SKM-1 treated with dmso at 0.1 percent for 144 hours (cell line): Measurements from ENCODE around the gene IBTK.
"Not testable (repeated sequence)": the region's sequence is repeated elsewhere in the genome, so short reads cannot be mapped to it uniquely, and the experiment has no call there.

Source experiments
- DNase-seq: peaks from one replicate; lab custom pipeline; 2025; ENCODE audit not compliant: unreplicated experiment; lab: John Stamatoyannopoulos, UW

IBTK gene

GRCh38 chr6:82248273-82248735, 760 bp upstream of the IBTK start:
- no peak for DNase-seq

- DNase-seq: peak; percentile 33
These were observed 591 bp downstream of the IBTK start for GRCh38 chr6:82246802-82247504.

- no peak for DNase-seq
These were observed 1.2 kb downstream of the IBTK start for GRCh38 chr6:82246370-82246769.

GRCh38 chr6:82245376-82245775, 2.2 kb downstream of the IBTK start:
- DNase-seq: no peak

GRCh38 chr6:82243884-82244283, 3.7 kb downstream of the IBTK start:
- no peak for DNase-seq

- no peak for DNase-seq
These were observed 7.4 kb downstream of the IBTK start for GRCh38 chr6:82240186-82240585.

GRCh38 chr6:82239597-82239996, 7.9 kb downstream of the IBTK start:
- DNase-seq: no peak

GRCh38 chr6:82237013-82237412, 10.5 kb downstream of the IBTK start:
- no peak for DNase-seq

- no peak for DNase-seq
These were observed 19.8 kb downstream of the IBTK start for GRCh38 chr6:82227770-82228169.

GRCh38 chr6:82220167-82220566, 27.4 kb downstream of the IBTK start:
- no peak for DNase-seq

GRCh38 chr6:82217018-82217586, 30.4 kb downstream of the IBTK start:
- no peak for DNase-seq

- no peak for DNase-seq
These were observed 31.0 kb downstream of the IBTK start for GRCh38 chr6:82216549-82216948.

- DNase-seq: no peak
These were observed 36.2 kb downstream of the IBTK start for GRCh38 chr6:82211326-82211725.

GRCh38 chr6:82208913-82209312, 38.6 kb downstream of the IBTK start:
- no peak for DNase-seq

- no peak for DNase-seq
These were observed 41.6 kb downstream of the IBTK start for GRCh38 chr6:82205930-82206392.

GRCh38 chr6:82204020-82204419, 43.5 kb downstream of the IBTK start:
- DNase-seq: no peak

- no peak for DNase-seq
These were observed 49.8 kb downstream of the IBTK start for GRCh38 chr6:82197784-82198183.

GRCh38 chr6:82197245-82197644, 50.3 kb downstream of the IBTK start:
- DNase-seq: not testable (repeated sequence)

GRCh38 chr6:82196161-82196560, 51.4 kb downstream of the IBTK start:
- DNase-seq: no peak

GRCh38 chr6:82195619-82196018, 51.9 kb downstream of the IBTK start:
- no peak for DNase-seq

GRCh38 chr6:82185948-82186535, 61.5 kb downstream of the IBTK start:
- DNase-seq: no peak

GRCh38 chr6:82183642-82184282, 63.8 kb downstream of the IBTK start:
- DNase-seq: no peak
